HL-60 (cell line): ENCODE results near the gene UNKL.

Experiments used
- CTCF ChIP-seq: IDR thresholded peaks from one replicate; pipeline ENCODE4 v1.5.1; 2011; ENCODE audit warnings: low read length, control low read depth, inconsistent platforms; ENCODE audit not compliant: insufficient read depth
- GABPA ChIP-seq: IDR thresholded peaks from 2 replicates; pipeline ENCODE4 v1.6.1; 2012; ENCODE audit warnings: low read depth
- REST ChIP-seq: IDR thresholded peaks from 2 replicates; pipeline ENCODE4 v1.6.1; 2012; ENCODE audit warnings: low read depth; ENCODE audit not compliant: insufficient replicate concordance

- TF ChIP-seq CTCF (no peak), REST (no peak), GABPA (no peak)
Measured at GRCh38 chr16:1379304-1380076, 35.0 kb downstream of the UNKL start.
